C1 segment of cervical spinal cord (tissue), 14 donors: ENCODE data around the gene ACSF2.
A peak's percentile ranks its signal among the peaks of the same experiment; 100 is the strongest.
"Not testable (repeated sequence)": the region's sequence is repeated elsewhere in the genome, so short reads cannot be mapped to it uniquely, and the experiment has no call there.

Experiments used
- DNase-seq, 14 donors: peaks; one replicate each; lab custom pipeline; 2025; lab: John Stamatoyannopoulos, UW

Gene ACSF2

DNA sequence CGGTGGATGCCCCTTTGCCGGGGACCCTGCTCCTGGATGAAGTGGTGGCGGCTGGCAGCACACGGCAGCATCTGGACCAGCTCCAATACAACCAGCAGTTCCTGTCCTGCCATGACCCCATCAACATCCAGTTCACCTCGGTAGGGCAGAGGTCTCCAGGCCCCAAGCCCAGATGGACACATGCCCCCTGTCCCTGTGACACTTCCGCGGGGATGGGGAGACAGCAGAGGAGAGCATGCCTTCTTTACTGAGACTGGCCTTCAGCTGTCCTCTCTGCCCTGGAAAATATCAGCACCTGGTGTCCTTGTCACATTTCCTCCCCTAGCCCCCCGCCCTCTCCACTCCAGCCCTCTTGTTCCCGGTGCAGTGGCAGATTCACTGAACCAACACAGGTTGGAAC, 36.4 kb downstream of the ACSF2 start:
- no peak for DNase-seq

DNA sequence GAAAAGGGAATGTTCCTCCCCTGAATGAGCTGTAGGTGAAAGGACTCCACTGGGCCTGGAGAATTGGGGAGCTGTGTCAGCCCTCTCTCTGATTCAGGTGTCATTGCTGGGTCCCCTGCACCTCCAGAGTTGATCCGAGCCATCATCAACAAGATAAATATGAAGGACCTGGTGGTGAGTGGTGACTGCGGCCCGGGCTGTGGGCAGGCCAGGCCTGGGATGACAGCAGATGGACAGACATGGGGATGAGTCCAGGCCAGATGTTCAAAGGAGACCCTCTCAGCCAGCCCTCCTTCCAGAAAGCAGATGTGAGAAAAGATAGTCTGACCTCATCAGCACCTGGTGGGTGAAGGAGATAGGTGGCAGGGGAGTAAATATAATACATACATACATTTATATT, 38.1 kb downstream of the ACSF2 start:
- DNase-seq = no peak

GRCh38 chr17:50464736-50465135, 38.7 kb downstream of the ACSF2 start:
- no peak for DNase-seq

GRCh38 chr17:50465171-50465570, 39.2 kb downstream of the ACSF2 start:
- DNase-seq = no peak

DNA sequence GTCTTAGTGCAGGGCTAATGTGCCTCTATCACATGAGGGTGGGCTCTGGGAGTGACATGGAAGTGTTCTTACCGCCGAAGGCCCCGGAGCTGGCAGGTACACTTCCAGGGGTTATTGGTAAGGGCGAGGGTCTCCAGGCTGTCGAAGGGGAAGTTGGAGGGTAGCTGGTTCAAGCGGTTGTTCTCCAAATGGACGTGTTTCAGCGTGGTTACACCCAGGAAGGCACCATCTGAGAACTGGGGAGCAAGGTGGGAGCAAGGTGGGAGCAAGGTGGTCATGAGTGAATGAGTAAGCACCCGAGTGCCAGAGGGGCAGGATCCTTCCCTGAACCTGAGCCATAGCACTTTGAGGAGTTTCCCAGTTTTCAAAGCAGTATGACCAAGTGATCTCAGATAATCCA, 39.6 kb downstream of the ACSF2 start:
- no peak for DNase-seq

GRCh38 chr17:50466371-50467113, 40.5 kb downstream of the ACSF2 start:
- peak in 1 of 14 donors; percentile 50 for DNase-seq

GRCh38 chr17:50467114-50467854, 41.3 kb downstream of the ACSF2 start:
- peak in 1 of 14 donors; percentile 69 for DNase-seq

- DNase-seq = peak in 1 of 14 donors; percentile 70
Observed at GRCh38 chr17:50467855-50468303, 41.9 kb downstream of the ACSF2 start.

DNA sequence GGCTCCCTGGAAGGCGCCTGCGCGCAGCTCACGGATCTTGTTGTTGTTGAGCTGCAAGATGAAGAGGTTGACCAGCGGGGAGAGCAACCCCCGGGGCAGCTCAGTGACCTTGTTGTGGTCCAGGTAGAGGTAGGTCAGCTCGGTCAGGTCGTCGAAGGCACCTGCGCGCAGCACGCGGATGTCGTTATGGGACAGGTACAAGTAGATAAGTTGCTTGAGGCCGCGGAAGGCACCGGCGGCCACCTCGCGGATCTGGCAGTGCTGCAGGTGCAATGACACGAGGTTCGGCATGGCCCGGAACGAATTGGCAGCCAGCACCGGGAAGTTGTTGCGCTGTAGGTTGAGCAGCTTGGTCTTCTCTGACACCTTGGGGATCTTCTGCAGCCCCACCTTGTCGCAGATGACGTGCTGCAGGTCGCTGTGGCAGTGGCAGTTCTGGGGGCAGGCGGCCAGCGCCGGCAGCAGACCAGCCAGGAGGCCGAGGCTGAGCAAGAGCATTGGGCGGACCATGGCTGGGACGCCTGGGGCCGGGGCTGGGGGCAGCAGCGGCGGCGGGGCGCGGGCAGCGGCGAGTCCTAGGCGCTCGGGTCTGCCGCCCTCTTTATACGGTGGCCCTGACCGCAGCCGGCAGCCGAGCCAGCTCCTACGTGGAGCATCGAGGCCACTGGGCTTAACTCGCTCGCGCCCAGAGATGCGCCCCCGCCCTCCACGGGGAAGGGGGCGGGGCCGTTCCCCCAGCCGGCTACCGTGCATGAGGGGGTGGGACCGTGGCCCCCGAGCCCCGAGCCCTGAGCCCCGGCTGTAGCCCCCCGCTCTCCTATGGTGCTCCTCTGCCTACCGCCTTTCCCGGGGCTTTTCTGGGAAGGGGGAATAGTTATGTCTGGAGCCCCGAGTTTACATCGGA, 42.5 kb downstream of the ACSF2 start, which contains the start of gene CHAD:
CHAD (minus strand) TSS at position 577 of the 904 bp plus-strand sequence; CDS start at position 510, 67 bp downstream.
- peak in 1 of 14 donors; percentile 82 for DNase-seq

DNA sequence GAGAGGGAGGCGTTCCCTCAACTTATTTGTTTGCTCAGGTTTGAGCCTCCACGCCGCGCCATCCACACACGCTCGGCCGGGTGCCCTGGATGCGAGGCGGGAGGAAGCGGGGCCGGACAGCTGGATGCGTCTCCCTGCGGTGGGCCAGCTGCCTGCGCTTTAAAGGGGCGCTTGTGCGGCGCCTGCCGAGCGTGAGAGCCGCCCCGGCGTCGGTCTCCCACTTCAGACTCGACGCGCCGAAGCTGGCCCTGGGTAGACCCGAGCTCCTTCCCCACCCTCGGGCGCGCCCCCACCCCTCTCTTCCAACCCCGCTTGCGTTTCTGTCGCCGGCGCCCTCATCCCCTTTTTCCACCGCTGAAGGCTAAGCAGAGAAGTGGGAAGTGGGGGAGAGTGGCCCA, 43.2 kb downstream of the ACSF2 start:
- DNase-seq = no peak

- DNase-seq = peak in 1 of 14 donors; percentile 44
Observed at GRCh38 chr17:50469671-50470305, 43.8 kb downstream of the ACSF2 start.

DNA sequence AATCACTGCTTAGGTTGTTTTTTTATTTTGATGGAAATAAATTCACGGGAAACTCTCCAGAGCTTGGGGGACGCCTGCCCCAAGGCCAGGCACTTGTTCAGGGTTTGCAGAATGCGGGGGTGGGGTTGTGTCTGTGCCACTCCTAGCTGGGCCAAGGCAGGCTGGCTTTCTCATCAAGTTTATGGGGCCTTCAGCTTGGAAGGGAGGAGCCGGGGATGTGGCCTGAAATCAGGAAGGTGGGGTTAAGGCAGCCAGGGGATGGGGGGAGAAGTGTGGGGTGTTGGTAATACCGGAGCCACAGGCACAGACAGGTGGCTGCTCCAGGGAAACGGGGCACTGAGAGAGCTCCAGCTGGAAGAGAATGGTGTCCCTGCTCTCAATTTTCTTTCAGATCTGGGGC, 44.4 kb downstream of the ACSF2 start:
- peak in 1 of 14 donors; percentile 61 for DNase-seq

GRCh38 chr17:50471009-50471905, 45.2 kb downstream of the ACSF2 start:
- peak in 3 of 14 donors; percentile 11 to 21 (median 17) for DNase-seq

- no peak for DNase-seq
Observed at GRCh38 chr17:50472286-50472685, 46.3 kb downstream of the ACSF2 start.

GRCh38 chr17:50472761-50473161, 46.7 kb downstream of the ACSF2 start:
- not testable (repeated sequence) for DNase-seq

- no peak for DNase-seq
Observed at GRCh38 chr17:50473901-50474300, 47.9 kb downstream of the ACSF2 start.

- DNase-seq = no peak
Observed at GRCh38 chr17:50474523-50474922, 48.5 kb downstream of the ACSF2 start.

- DNase-seq = no peak
Observed at GRCh38 chr17:50475362-50475761, 49.3 kb downstream of the ACSF2 start.

DNA sequence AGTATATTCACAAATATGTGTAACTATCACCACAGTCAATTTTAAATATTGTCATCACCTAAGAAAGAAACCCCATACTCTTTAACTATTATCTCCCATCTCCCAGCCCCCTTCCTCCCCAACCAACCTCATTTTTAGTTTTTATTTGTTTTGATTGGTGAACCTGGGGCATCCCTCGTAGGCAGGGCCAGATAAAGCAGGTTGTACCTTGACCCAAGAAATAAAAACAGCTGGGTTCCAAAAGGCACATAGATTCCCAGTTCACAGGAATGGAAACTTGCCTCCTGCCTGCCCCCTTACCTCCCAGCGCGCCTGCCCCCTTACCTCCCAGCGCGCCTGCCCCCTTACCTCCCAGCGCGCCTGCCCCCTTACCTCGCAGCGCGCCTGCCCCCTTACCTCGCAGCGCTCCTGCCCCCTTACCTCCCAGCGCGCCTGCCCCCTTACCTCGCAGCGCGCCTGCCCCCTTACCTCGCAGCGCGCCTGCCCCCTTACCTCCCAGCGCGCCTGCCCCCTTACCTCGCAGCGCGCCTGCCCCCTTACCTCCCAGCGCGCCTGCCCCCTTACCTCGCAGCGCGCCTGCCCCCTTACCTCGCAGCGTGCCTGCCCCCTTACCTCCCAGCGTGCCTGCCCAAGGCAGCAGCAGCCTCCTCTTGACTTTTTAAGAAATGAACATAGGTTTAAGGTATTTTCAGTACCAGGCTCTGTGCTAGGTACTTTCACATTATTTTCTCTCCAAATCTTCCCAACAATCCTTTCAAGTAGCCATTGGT, 49.9 kb downstream of the ACSF2 start:
- DNase-seq = not testable (repeated sequence)
